Body of pancreas (tissue), 4 donors: Measurements from ENCODE around the gene EPYC.

Experiments
- POLR2A ChIP-seq, 3 donors: fragments of 450-650 bp; IDR thresholded peaks; one replicate each; pipeline ENCODE4 v1.6.1; 2016; ENCODE audit warnings: antibody characterized with exemption in 3 of 3, mild to moderate bottlenecking in 2 of 3
- TF ChIP-seq, protein P1 (sequence below), 7 experiments: fragments of 450-650 bp in 4 of 7; fragments of 200-600 bp in 3 of 7; sonication (generic) in 3 of 7; IDR thresholded peaks; one replicate each; pipeline ENCODE4 v1.5.1; 2016 to 2019; ENCODE audit warnings: antibody characterized with exemption in 7 of 7

DNA sequence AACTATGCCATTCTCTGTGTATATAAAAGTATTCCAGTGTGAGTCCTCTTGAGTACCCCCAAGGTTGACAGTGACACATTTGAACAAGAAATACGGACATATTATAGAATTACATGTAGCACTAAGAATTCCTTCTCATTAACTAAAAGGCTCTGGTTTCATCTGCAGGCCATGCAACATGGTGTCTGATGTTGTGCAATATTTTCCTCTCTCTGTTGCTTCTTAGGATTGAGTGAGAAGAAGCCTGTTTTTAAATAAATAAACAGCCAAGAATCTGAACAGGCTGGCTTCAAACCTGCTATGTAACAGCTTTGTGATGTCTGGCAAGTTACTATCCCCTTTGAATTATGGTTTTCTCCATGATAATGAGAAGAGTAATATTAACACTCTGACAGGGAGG is 27.5 kb downstream of the EPYC start:
- TF ChIP-seq, protein P1, sequence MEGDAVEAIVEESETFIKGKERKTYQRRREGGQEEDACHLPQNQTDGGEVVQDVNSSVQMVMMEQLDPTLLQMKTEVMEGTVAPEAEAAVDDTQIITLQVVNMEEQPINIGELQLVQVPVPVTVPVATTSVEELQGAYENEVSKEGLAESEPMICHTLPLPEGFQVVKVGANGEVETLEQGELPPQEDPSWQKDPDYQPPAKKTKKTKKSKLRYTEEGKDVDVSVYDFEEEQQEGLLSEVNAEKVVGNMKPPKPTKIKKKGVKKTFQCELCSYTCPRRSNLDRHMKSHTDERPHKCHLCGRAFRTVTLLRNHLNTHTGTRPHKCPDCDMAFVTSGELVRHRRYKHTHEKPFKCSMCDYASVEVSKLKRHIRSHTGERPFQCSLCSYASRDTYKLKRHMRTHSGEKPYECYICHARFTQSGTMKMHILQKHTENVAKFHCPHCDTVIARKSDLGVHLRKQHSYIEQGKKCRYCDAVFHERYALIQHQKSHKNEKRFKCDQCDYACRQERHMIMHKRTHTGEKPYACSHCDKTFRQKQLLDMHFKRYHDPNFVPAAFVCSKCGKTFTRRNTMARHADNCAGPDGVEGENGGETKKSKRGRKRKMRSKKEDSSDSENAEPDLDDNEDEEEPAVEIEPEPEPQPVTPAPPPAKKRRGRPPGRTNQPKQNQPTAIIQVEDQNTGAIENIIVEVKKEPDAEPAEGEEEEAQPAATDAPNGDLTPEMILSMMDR (IDR thresholded peaks at IDR 0.05) = no peak
- TF ChIP-seq POLR2A (IDR thresholded peaks at IDR 0.05) = no peak
